ENCODE results near the gene POP5.

Gene POP5

DNA sequence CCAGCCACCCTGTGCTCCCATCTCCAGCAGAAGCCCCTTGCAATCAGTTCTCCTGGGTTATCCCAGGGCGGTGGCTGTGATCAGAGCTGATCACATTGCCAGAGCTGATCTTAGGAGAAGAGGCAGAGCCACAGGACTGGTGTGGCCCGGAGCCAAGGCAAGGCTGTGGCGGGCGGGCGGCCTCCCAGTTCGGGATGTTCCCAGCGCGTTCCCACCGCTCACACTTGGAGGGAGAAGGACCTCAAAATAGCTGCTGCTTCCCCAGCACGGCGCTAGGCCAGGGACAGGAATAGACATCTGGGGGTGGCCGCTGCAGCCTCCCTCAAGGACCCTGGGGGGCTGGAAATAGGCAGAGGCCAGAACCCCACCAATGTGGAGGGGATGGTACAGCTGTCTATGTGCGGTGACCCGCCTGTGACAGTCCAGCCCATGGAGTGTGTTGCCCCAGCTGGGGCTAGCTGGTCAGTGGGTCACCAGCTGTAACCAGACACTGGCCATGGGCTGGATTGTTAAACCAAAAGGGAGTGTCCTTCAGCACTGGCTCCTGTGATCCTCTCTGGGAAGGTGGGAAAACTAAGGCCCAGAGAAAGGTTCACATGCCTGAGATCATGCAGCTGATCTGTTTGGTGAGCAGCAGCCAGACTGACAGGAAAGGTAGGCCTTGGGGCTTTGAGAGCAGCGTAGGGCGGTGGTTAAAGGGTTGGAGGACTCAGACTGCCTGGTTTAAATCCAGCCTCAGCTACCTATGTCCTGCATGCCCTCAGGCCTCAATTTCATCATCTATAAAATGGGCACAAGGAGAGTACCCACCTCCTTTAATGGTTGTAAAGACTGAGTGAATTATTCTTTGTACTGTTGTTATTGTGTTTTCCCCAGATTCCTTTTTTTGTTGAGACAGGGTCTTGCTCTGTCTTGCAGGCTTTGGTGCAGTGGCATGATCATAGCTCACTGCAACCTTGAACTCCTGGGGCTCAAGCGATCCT, 8.0 kb upstream of the POP5 start:
- DNase-seq (ENCODE audit: low read depth), result no peak

DNA sequence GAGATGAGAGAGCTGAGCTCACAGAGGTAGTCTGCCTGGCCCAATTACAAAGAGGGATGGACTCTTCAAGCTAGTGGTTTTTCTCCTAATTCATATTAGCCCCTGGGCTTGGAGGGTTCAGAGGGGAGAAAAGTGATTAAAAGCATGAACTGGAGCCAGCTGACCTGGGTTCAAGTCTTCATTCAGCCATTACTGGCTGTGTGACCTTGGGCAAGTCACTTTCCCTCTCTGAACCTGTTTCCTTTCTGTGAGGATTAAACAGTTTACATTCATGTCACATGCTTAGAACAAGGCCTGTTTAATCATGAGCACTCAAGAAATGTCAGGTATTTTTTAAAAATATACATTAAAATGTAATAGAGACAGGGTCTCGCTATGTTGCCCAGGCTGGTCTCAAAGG, 7.2 kb upstream of the POP5 start:
- DNase-seq (ENCODE audit: low read depth), result no peak

DNA sequence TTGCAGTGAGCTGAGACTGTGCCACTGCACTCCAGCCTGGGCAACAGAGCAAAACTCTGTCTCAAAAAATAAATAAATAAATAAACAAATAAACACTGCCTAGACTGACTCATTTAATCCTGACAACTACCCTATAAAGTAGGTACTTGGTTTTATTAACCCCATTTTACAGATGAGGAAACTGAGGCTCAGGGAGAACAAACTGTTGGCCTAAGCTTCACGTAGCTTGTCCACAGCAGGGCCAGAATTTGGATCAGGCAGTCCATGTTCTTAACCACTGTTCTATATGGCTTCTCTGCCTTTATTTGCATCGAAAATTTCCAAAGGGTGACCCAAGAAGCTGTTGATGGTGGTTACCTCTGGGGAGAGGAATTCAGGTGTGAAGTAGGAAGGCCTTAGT, 5.7 kb upstream of the POP5 start:
- no peak for DNase-seq (ENCODE audit: low read depth)

DNA sequence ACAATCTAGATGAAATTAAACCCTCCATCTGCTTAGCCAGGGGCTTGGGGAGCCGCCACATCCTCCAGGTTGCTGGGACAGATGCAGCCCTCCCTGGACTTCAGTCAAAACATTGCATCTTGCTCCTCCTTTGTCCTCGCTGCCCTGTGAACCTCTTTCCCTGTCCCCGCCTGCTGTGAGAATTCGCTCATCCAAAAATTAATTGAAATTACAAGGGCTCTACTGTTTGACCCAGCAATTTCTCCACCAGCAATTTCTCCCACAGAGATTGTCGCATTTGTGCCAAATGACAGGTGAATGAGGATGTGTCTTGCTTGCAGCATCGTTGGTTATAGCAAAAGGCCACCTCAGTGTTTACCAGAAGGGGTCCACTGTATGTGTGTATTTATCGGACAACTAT, 5.0 kb upstream of the POP5 start:
- no peak for DNase-seq (ENCODE audit: low read depth)

DNA sequence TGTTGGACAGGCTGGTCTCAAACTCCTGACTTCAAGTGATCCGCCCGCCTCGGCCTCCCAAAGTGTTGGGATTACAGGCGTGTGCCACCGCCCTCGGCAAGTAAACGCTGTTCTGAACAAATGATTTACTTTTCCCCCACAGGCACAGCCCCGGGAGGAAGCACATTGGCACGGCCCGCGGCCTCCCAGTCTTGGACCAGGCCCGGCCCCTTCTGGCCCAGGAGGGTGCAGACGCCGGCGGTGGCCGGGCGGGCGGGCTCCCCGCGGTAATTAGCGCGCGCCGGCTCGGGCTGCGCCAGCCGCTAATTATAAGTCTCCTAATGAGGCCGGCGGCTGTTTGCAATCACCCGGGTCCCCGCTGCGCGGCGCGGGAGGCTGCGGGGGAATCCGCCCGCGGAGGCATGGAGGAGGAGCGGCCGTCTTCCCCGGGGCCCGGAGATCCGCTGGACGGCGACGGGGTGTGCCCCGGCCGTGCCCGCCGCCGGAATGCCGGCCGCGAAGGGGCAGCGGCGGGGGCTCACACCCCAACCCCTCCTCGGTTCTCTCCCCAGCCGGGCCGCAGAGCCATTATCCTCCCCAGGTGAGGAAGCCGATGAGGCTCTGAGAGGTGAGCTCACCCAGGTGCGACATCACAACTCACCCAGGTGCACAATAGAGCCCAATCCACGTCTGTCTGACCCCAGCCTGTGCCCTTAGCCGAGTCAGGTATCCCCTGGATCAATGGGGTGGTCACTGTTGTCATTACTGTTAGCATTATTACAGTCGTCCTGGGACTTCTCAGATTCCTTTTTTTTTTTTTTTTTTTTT, 3.3 kb upstream of the POP5 start:
- DNase-seq (ENCODE audit: low read depth), result no peak

DNA sequence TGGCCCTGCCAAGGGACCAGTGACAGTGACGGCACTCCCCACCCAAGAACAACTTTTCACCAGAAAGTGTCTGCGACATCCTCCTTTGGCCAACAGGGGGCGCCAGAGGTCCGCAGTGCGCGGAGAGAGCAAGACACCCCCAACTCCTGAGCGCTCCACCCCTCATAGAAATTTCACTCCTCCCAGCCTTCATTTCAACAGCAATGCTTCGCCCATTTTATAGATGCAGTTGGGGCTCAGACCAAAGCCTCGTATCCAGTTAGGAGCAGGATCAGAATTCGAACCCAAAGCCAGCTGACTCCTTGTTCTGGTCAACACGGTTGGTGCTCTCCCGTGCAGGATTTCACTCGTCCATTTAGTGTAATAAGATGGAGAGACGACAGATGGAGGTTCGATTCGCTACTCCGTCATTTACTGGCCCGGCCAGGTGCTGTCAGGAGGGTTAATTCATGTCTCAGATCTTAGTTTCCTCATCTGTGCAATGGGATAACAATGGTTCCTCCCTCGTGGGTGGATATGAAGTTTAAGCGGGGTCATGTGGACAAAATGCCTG, 2.4 kb upstream of the POP5 start:
- DNase-seq (ENCODE audit: low read depth), result peak; percentile 84

DNA sequence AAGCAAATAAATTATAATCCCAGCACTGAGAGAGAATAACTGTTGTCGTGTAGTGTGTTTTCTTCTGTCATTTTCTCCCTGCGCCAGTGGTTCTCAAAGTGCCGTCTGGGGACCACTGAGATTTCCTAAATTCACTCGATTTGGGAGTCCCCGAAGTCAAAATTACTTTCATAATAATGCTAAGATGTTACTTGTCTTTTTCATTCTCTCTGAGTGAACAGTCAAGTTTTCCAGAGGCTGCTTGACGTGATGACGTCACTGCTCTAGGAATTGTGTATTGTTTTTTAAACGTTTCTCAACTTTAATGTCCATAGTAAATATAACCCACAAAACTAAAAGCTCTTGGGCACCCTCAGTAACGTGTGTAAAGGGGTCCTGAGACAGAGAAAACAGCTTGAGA, 796 bp upstream of the POP5 start:
- no peak for DNase-seq (ENCODE audit: low read depth)

DNA sequence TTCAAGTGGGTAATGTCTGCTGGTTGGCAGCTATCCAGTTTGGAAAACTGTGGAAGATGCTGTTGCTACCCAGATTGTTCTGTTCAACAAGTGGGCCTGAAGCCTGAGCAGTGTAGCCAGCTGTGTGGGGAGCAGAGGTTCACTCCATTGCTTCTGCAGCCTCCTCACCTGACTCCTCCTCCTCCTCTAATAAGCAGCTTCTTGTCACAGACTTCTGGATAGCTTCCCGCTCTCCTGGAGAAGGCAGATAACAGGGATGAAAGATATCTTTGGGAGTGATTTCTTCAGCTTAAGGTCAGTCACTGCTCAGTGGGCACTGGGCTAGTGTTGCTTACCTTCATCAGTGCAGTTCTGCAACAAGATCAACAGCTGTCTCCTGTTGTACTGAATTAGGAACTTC, 2.0 kb downstream of the POP5 start:
- DNase-seq (ENCODE audit: low read depth), result no peak

DNA sequence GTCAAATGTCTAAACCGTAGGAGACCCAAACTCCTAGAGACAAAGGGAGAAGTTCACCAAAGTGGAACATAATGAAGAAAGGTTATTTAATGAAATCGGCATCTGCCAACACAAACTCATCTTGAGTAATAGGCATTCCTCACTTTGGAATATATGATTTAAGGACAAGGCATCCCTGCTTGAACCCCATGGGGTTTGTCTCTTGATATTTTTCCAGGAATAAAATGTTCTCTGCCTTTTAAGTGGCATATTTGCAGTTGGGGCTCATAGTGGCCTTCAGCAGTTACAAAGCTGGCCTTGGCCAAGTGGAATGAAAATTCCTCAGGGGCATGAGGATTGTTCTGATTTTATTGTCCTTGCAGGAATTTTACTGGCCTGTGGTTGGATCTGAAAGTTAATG, 7.1 kb downstream of the POP5 start:
- no peak for DNase-seq (ENCODE audit: low read depth)

DNA sequence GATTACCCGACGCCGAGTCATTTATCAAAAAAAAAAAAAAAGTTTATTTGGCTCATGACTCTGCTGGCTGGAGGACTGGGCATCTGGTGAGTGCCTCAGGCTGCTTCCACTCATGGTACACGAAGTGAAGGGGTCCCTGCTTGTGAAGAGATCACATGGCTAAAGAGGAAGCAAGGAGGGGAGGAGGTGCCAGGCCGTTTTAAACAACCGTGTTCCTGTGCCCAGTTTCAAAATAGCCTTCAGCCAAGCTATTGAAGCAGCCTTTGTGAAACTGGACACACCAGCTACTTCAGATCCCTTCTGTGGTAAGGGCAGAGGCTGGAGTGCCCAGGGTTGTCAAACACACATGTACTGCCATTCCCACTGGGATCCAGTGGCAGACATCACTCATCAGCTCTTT, 7.6 kb downstream of the POP5 start:
- DNase-seq (ENCODE audit: low read depth), result no peak

DNA sequence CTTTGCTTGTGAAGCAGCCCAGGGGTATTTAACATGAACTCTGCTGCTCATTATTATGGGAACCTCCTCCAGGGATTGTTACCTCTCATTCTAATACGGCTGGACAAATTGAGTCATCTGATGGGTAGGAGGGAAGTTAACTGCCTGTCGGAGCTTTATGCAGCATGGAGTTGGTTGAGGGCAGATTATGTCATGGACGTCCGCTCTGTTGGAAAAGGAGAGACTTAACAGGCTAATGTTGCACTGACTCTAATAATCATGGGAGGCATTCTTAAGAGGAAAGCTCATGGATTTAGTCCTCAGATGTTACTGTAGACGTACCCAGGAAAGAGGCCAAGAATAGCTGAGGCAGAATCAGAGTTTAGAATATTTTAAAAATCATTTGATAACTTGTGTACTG, 9.9 kb downstream of the POP5 start:
- DNase-seq (ENCODE audit: low read depth), result no peak

DNA sequence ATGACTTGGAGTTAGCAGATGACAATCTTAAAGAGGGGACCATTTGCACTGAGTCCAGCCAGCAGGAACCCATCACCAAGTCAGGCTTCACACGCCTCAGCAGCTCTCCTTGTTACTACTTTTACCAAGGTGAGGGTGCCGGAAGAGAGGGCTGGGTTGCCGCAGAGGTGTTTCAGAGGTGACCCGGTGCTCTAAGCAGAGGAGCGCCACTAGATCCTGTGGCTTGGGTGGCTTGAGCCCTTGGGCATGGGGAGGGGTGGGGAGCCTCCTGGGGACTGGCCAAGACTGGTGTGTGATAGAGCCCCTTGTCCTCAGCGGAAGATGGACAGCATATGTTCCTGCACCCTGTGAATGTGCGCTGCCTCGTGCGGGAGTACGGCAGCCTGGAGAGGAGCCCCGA, 17.7 kb downstream of the POP5 start:
- no peak for DNase-seq (ENCODE audit: low read depth)

DNA sequence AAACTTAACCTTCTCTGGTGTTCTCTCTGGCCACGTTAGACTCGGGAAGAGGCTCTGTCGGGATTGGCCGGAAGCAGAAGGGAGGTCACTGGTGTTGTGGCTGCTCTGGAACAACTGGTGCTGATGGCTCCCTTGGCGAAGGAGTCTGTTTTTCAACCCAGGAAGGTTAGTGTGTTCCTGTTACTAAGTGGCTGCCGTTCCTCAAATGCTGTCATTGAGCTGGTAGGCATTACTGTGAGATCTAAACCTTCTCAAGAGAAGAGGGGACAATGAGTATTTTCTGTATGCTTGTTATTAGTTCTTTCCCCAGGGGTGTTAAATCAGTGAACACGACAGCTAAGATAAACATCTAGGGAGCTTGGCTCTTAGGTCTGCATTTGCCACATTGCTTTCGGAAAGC, 18.3 kb downstream of the POP5 start:
- no peak for DNase-seq (ENCODE audit: low read depth)

DNA sequence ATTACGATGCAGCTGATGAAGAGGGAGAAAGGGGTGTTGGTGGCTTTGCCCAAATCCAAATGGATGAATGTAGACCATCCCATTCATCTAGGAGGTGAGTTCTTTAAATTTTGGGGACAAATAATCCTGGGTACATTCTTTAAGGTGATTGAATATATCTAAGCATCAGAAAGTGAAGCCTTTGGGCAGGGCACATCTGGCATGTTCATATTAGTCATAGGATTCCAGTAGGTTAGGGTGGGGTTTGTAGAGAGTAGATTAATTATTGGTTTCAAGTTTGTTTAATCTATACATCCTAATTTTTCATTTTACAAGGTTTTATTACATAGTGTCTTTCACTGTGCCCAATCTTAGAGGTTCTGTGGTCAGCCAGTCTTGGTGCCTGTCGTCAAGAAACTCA, 23.6 kb downstream of the POP5 start:
- DNase-seq (ENCODE audit: low read depth), result no peak

DNA sequence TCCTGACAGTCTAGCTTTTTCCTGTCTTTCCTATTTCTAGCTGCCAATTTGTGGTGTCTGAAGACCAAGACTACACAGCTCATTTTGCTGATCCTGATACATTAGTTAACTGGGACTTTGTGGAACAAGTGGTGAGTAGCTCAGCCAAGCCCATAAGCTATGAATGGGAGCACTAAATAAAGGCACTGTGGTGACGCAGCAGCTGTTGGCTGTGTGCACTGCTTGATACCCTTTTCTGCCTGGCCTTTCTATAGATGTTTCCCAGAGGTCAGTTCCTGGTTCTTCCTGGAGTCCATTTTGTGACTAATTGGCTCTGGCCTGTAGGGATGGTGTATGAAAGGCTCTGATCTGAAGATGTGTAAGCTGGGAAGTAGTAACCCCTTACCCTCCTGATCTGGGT, 26.5 kb downstream of the POP5 start:
- DNase-seq (ENCODE audit: low read depth), result no peak

DNA sequence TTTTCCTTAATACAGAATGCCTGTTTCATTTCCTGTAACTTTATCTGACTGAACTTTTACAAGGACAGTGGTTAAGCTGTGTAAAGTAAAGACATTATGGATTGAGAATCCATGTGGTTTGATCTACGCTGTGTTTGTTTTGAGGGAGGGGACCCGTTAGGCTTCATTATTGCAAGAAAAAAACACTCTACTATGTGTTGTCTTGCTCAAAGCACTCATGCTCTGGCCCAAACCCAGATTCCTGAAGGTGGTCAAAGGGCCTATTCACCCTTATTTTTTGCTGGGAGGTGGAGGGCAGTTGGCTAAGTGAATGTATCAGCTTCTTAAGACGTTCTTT, 35.2 kb downstream of the POP5 start:
- DNase-seq (ENCODE audit: low read depth), result no peak

DNA sequence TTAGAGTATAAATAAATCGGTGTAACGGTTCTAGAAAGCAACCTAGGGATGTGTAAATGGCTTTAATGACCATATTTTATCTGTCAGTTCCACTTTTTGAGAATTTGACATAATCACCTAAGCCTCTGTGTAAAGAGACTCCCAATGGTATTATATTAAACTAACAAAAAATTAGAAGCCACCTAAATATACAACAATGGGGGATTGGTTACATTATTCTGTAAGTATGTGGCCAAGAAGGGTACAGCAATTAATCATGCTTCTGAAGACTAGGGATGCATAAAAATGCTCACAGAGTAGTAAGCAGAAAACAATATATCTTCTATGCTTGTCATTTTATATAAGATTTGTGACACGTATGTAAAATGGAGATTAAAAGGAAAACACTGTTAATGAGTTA, 36.5 kb downstream of the POP5 start:
- no peak for DNase-seq (ENCODE audit: low read depth)

DNA sequence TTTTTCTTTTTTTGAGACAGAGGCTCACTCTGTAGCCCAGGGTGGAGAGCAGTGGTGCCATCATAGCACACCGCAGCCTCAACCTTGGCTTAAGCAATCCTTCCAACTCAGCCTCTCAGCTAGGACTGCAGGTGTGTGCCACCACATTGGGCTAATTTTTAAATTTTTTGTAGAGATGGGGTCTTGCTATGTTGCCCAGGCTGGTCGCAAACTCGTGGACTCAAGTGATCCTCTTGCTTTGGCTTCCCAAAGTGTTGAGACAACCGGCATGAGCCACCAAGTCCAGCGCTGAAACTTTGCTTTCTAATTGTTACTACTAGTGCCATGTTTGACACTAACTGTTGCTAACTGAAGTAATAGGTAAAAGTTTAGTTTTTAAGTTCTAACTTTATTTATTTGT, 39.0 kb downstream of the POP5 start:
- no peak for DNase-seq (ENCODE audit: low read depth)

DNA sequence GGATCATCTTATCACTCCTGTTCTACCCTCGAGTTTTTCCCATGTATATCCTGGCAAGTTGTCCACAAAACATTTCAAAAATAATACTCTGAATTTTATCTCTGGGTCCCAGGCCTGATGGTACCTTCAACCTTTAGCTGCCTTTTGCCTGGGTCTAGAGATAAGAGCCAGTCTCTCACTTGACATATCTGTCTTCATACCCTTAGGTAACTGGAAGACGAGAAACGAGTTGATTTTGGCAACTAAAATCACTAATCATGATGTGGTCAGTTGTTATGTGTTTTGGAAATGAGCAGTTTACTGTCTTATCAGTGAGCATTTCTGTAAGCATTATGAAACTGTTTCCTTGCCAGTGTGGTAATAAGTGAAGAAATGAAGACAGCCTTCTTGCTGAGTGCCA, 40.8 kb downstream of the POP5 start:
- DNase-seq (ENCODE audit: low read depth), result no peak

DNA sequence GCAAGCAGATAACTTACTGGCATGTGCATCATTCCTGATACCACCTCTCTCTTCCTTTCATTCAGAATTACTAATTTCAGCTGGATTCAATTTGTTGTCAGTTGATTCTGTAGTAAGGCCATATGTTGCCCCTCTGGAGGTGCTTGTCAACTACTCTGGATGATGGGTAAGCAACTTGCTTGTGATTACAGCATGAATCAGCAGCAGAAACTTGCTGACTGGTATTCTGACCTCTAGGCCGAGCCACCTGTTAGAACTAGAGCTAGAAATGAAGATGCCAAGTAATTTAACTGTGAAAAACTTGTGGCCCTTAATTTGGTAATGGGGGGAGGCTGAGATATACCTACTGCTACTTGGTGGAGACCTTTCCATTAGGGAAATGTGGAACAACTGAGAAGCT, 41.9 kb downstream of the POP5 start:
- no peak for DNase-seq (ENCODE audit: low read depth)

DNA sequence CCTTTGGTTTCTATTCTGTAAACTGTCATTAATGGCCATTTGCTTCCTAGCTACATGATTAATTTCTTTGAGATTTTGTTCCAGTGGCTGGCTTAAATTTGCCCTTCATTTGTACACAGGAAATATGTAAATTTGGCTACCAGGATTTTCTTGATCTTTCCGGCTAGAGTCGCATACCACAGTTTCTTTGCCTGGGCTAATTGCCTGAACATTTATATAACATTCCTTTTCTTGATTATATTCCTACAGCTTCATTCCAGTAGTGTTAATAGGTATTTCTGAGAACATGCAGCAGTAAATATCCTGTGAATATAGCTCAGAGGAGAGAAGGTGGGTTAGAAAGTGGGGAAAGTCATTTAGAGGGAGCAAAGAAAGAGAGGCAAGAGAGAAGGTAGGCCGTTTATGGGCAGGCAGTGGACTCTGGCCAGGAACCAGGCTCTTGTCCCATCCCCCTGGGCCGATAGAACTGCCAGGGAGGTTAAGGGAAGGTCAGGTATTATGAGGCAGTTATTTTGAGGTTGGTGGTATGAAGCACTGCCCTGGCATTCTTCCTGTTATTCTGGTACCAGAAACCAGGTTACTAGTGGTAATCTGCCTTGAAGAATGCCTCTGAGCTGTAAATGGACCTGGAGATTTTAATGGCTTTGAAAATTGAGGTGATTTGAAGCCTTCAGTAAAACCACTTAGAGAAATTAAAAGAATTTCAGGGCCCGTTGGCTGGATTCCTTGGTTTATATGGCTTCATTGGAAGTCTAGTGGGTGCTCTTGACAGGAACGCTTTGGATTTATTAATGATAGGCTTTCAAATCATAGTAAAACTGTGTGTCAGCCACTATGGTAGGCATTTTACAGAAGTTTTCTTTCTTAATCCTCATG, 42.7 kb downstream of the POP5 start:
- DNase-seq (ENCODE audit: low read depth), result no peak

DNA sequence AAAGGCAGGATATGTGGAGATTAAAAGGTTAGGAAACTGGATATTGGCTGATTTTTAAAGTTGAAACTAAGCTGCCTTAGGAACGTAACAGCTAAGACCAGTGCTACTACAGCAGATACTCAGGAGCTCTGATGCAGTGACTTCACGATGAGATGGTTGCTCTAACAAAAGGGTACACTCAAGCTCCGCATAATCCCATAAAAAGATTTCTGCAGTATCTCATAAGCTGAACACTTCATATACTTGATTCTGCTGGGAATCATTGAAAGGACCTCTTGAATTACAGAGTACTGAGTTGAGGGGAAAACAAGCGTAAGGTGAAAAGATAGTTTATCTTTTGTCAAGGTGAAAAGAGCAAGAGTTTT, 43.4 kb downstream of the POP5 start:
- DNase-seq (ENCODE audit: low read depth), result no peak
